Endothelial cell of umbilical vein (primary cell): Measurements from ENCODE around the gene ARHGAP22. TPM values are rescaled to one million over a fixed set of nuclear protein-coding genes. Genes with fewer than 3 reads are reported as not detected.
A peak's percentile ranks its signal among the peaks of the same experiment; 100 is the strongest.

Experiments used
- BruUV-seq: library from RNA; stranded (reverse); fragments of 400-500 nt; replicated peaks from 2 replicates; lab custom pipeline; 2021; lab: Mats Ljungman, UMichigan
- CTCF ChIA-PET: fragments of 300-600, 350-600 bp; sonication (Branson Sonifier 250); formaldehyde crosslinking; loops from one replicate; lab custom pipeline; 2021; ENCODE audit warnings: antibody characterized with exemption, inconsistent platforms; lab: Charles Lee
- POLR2A ChIA-PET: fragments of 300-600, 350-600 bp; sonication (Branson Sonifier 250); formaldehyde crosslinking; loops from one replicate; lab custom pipeline; 2021; ENCODE audit warnings: antibody characterized with exemption, inconsistent platforms; lab: Charles Lee
- DNase-seq: peaks from one replicate; pipeline ENCODE4 v3.0.0-alpha.2; 2011; ENCODE audit warnings: low read depth, low spot score
- FAIRE-seq: peaks from 2 replicates; lab custom pipeline; 2011; peaks lifted over from hg19 to GRCh38; lab: Jason Lieb, UNC
- H2AFZ ChIP-seq: 2 replicates; pipeline ENCODE4 v1.6.0; 2012; ENCODE audit warnings: low read depth, low read length, control low read depth, inconsistent platforms
- H3K27ac ChIP-seq: 2 replicates; pipeline ENCODE4 v1.5.1; 2011; ENCODE audit warnings: low read depth, mild to moderate bottlenecking, control low read depth, low read length, moderate library complexity; ENCODE audit not compliant: insufficient read depth
- H3K27me3 ChIP-seq, 2 experiments: 2 replicates each; pipeline versions ENCODE4 v1.6.0 to v1.6.1; 2011; ENCODE audit warnings: low read length in 2 of 2, mixed read lengths in 1 of 2; ENCODE audit not compliant: control insufficient read depth in 2 of 2, insufficient read depth in 2 of 2
- H3K36me3 ChIP-seq, 2 experiments: 2 replicates in 1 of 2; 3 replicates in 1 of 2; pipeline ENCODE4 v1.5.1; 2011; ENCODE audit warnings: low read length in 2 of 2, mild to moderate bottlenecking in 1 of 2, moderate library complexity in 1 of 2; ENCODE audit not compliant: control insufficient read depth in 2 of 2, insufficient read depth in 2 of 2; ENCODE audit errors: extremely low read depth in 1 of 2
- H3K4me1 ChIP-seq: 3 replicates; pipeline ENCODE4 v1.5.1; 2011; ENCODE audit warnings: mild to moderate bottlenecking, low read length; ENCODE audit not compliant: control insufficient read depth, insufficient read depth; ENCODE audit errors: extremely low read depth
- H3K4me2 ChIP-seq: 2 replicates; pipeline ENCODE4 v1.6.1; 2011; ENCODE audit warnings: low read length, control low read depth, mixed read lengths; ENCODE audit not compliant: insufficient read depth
- H3K4me3 ChIP-seq, 3 experiments: fragments of 200-600 bp in 1 of 3; sonication (generic), shearing (Covaris generic) in 1 of 3; replicated peaks in 1 of 3; 2 replicates each; pipeline ENCODE4 v1.5.1; 2011 to 2016; ENCODE audit warnings: control low read depth in 3 of 3, low read length in 3 of 3, mild to moderate bottlenecking in 2 of 3, inconsistent platforms in 1 of 3, low read depth in 1 of 3, moderate library complexity in 1 of 3; ENCODE audit not compliant: insufficient read depth in 1 of 3
- H3K79me2 ChIP-seq: 2 replicates; pipeline ENCODE4 v1.6.0; 2012; ENCODE audit warnings: low read length, inconsistent platforms; ENCODE audit not compliant: control insufficient read depth, insufficient read depth
- H3K9ac ChIP-seq: replicated peaks from 2 replicates; pipeline ENCODE3; 2011; ENCODE audit warnings: low read length, control low read depth; ENCODE audit not compliant: insufficient read depth; ENCODE audit errors: extremely low read depth
- H3K9me1 ChIP-seq: replicated peaks from 3 replicates; pipeline ENCODE4 v1.6.0; 2011; ENCODE audit warnings: mild to moderate bottlenecking, low read length; ENCODE audit not compliant: control insufficient read depth, insufficient read depth; ENCODE audit errors: extremely low read depth
- H3K9me3 ChIP-seq: replicated peaks from 2 replicates; pipeline ENCODE4 v1.5.1; 2012; ENCODE audit warnings: low read length, inconsistent platforms; ENCODE audit not compliant: control insufficient read depth, insufficient read depth
- H4K20me1 ChIP-seq: replicated peaks from 2 replicates; pipeline ENCODE3; 2011; ENCODE audit warnings: mild to moderate bottlenecking, low read length; ENCODE audit not compliant: control insufficient read depth, insufficient read depth; ENCODE audit errors: extremely low read depth
- GATA2 ChIP-seq: IDR thresholded peaks from 2 replicates; pipeline ENCODE4 v1.7.0; 2011; ENCODE audit warnings: low read depth, mild to moderate bottlenecking, moderate library complexity, mixed read lengths, low read length; ENCODE audit not compliant: insufficient read length, insufficient read depth
- POLR2A ChIP-seq: IDR thresholded peaks from 2 replicates; pipeline ENCODE4 v1.6.1; 2012; ENCODE audit warnings: low read depth, mild to moderate bottlenecking, control low read depth, low read length
- dilution Hi-C: fragments of 300-500 bp; cut with MboI; formaldehyde crosslinking; loops from one replicate; pipeline ENCODE4 v1.15.0; 2019; ENCODE audit warnings: low sequenced_read_pairs; ENCODE audit not compliant: extremely low pct_ligation_motif_present
- intact Hi-C: fragments of 100-400 bp; cut with micrococcal nuclease; formaldehyde crosslinking; loops from one replicate; pipeline ENCODE4 v1.10.0; 2022
- polyA plus RNA-seq, 4 experiments: library from polyadenylated mRNA; depleted of rRNA in 3 of 4; stranded (reverse) in 3 of 4; unstranded in 1 of 4; fragments of >200 nt; gene quantifications; 2 replicates each; pipeline versions ENCODE4 v1.2.1 to v1.2.3, GENCODE V29; 2011 to 2012; ENCODE audit warnings: missing spikeins in 1 of 4
- total RNA-seq: library from RNA; stranded (reverse); gene quantifications from 2 replicates; pipeline ENCODE4 v1.2.3, GENCODE V29; 2021

ARHGAP22 gene
- total and polyA plus RNA-seq, 2 donors (not counting 3 experiments of a cell fraction or from before 2014, with no cell fraction given) = 8.6 to 50.3 TPM

DNA sequence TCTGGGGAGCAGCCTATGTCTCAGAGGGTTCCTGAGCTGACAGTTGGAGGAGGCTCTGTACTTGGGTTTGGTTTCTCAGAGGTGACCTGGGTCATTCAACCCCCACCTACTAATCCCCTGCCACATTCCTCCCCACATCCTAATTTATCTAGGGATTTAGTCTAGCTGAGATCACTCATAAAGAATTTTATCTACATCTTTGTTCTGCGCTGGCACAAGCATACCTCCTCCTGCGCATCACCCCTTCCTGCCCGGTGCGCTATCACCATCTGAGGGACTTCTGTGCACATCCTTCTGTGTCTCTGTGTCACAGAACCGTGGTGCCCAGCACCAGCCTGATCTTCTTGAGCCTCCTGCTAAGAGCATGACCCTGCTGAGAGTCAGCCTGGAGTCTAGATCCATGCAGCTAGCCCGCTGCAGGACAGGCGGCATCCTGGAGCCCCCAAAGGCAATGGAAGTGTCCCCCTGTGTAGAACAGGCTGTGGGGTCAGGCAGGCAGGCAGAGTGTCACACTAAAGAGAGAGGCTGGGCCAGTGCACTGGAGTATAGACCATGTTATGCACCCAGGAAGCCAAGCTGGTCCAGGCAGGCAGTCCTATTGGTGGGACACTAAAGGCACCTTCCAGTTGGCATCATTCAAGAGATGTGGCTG lies 63.6 kb downstream of the ARHGAP22 start:
- DNase-seq = no peak
- no TSS peak for BruUV-seq
- Histone ChIP-seq H3K27me3 (no peaks in the 10 kb centered on the region), H4K20me1 (no peaks in the 10 kb centered on the region), H3K4me3 (no peak overlapping the region), H2AFZ (no peak overlapping the region), H3K9ac (no peak overlapping the region), H3K4me2 (no peak overlapping the region), H3K36me3 (no peaks in the 10 kb centered on the region), H3K79me2 (peaks cover 9% of the 10 kb centered on the region), H3K9me3 (no peaks in the 10 kb centered on the region), H3K9me1 (no peaks in the 10 kb centered on the region), H3K27ac (no peak overlapping the region), H3K4me1 (no peaks in the 10 kb centered on the region)
- no peak for FAIRE-seq
- POLR2A ChIA-PET = no interaction called here
- TF ChIP-seq GATA2 = peak; percentile 37
- no peak for TF ChIP-seq POLR2A
- intact Hi-C loops = no loop called here
- CTCF ChIA-PET = interaction anchor here (2.0 kb wide), 1 partner anchor 115 kb away, joined by 8 read pairs; no protein-coding TSS in a partner anchor
- dilution Hi-C loops = no loop called here

DNA sequence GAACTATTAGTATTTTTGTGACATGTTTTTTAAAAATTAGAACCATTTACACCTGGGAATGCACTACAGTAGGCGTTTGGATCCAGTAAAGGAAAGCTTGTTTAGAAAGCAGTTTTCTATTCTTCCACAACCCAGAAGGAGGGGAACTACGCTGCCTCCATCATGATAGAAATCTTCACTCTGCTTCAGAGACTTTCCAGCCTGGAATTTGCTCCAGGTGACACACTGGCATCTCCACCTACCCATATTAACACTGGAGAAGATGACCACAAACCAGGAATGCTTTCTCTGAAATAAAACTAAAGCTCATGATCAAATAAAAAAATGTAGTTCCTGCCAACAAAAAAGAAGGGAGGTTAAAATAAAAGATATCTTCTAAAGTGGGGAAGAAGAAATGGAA lies 66.3 kb downstream of the ARHGAP22 start:
- H3K4me1 ChIP-seq = no peaks in the 10 kb centered on the region
- BruUV-seq = no TSS peak
- no peak for DNase-seq
- no peak overlapping the region for H3K4me3 ChIP-seq
- no peak overlapping the region for H2AFZ ChIP-seq
- ChIA-PET CTCF (interaction anchor here (1.3 to 5.7 kb wide), 4 partner anchors 10 to 175 kb away, joined by 4 to 28 read pairs (median 10); no protein-coding TSS in a partner anchor), POLR2A (no interaction called here)
- H3K4me2 ChIP-seq = no peak overlapping the region
- intact Hi-C loops = no loop called here
- H3K27me3 ChIP-seq = no peaks in the 10 kb centered on the region
- H3K36me3 ChIP-seq = peaks cover 0 to 2% of the 10 kb centered on the region in 2 experiments
- no peaks in the 10 kb centered on the region for H4K20me1 ChIP-seq
- peaks cover 7% of the 10 kb centered on the region for H3K79me2 ChIP-seq
- no peak for FAIRE-seq
- dilution Hi-C loops = no loop called here
- TF ChIP-seq GATA2 = no peak
- H3K27ac ChIP-seq = no peak overlapping the region
- no peak overlapping the region for H3K9ac ChIP-seq
- H3K9me3 ChIP-seq = no peaks in the 10 kb centered on the region
- H3K9me1 ChIP-seq = no peaks in the 10 kb centered on the region
